Chondrocyte (in vitro differentiated cells): ENCODE results near the gene ZSWIM2. TPM values are rescaled to one million over a fixed set of nuclear protein-coding genes. Genes with fewer than 3 reads are reported as not detected.

Source experiments
- DNase-seq: peaks from one replicate; pipeline ENCODE4 v3.0.0; 2021; ENCODE audit warnings: mixed read lengths, low spot score
- H3K27ac Mint-ChIP-seq: one replicate; pipeline ENCODE4 v1.8.0; 2021; ENCODE audit warnings: mild to moderate bottlenecking, moderate library complexity, mixed read lengths; ENCODE audit not compliant: unreplicated experiment
- H3K27me3 Mint-ChIP-seq: 2 replicates; pipeline ENCODE4 v1.8.0; 2021; ENCODE audit warnings: low read depth, mixed read lengths
- H3K36me3 Mint-ChIP-seq: 2 replicates; pipeline ENCODE4 v1.8.0; 2021; ENCODE audit warnings: low read depth, mixed read lengths
- H3K4me1 Mint-ChIP-seq: 2 replicates; pipeline ENCODE4 v1.8.0; 2021; ENCODE audit warnings: low read depth, mild to moderate bottlenecking, mixed read lengths
- H3K4me3 Mint-ChIP-seq: one replicate; pipeline ENCODE4 v1.8.0; 2021; ENCODE audit warnings: mild to moderate bottlenecking, moderate library complexity, mixed read lengths; ENCODE audit not compliant: unreplicated experiment
- H3K9me3 Mint-ChIP-seq: 2 replicates; pipeline ENCODE4 v1.8.0; 2021; ENCODE audit warnings: low read depth, mixed read lengths
- CTCF ChIP-seq: fragments of 200-600 bp; sonication (generic); IDR thresholded peaks from 2 replicates; pipeline ENCODE4 v1.5.0; 2021; ENCODE audit warnings: antibody characterized with exemption, mild to moderate bottlenecking, moderate library complexity
- total RNA-seq: library from RNA; stranded (reverse); gene quantifications from 3 replicates; pipeline ENCODE4 v1.2.1, GENCODE V29; 2021

The ZSWIM2 gene
- total RNA-seq, 1 donor from 2014 or later = not detected

- peaks cover 39% of the 10 kb centered on the region for H3K9me3 Mint-ChIP-seq
- no peak overlapping the region for H3K27ac Mint-ChIP-seq
- no peaks in the 10 kb centered on the region for H3K27me3 Mint-ChIP-seq
- DNase-seq = no peak
- no peak for TF ChIP-seq CTCF
- peaks cover 19% of the 10 kb centered on the region for H3K4me1 Mint-ChIP-seq
- H3K36me3 Mint-ChIP-seq = peaks cover 5% of the 10 kb centered on the region
- H3K4me3 Mint-ChIP-seq = no peak overlapping the region
Measured at GRCh38 chr2:186881660-186882059, 32.7 kb upstream of the ZSWIM2 start.

- peaks cover 47% of the 10 kb centered on the region for H3K9me3 Mint-ChIP-seq
- no peak for TF ChIP-seq CTCF
- H3K36me3 Mint-ChIP-seq = peaks cover 7% of the 10 kb centered on the region
- H3K27me3 Mint-ChIP-seq = no peaks in the 10 kb centered on the region
- no peak for DNase-seq
- peaks cover 7% of the 10 kb centered on the region for H3K4me1 Mint-ChIP-seq
- H3K27ac Mint-ChIP-seq = no peak overlapping the region
- H3K4me3 Mint-ChIP-seq = no peak overlapping the region
Measured at GRCh38 chr2:186879312-186879711, 30.3 kb upstream of the ZSWIM2 start.

GRCh38 chr2:186874713-186875112, 25.7 kb upstream of the ZSWIM2 start:
- no peaks in the 10 kb centered on the region for H3K4me1 Mint-ChIP-seq
- H3K27me3 Mint-ChIP-seq = no peaks in the 10 kb centered on the region
- no peak overlapping the region for H3K27ac Mint-ChIP-seq
- TF ChIP-seq CTCF = no peak
- peaks cover 2% of the 10 kb centered on the region for H3K36me3 Mint-ChIP-seq
- no peak overlapping the region for H3K4me3 Mint-ChIP-seq
- peaks cover 27% of the 10 kb centered on the region for H3K9me3 Mint-ChIP-seq
- no peak for DNase-seq

GRCh38 chr2:186871881-186872280, 22.9 kb upstream of the ZSWIM2 start:
- no peak for DNase-seq
- Mint-ChIP-seq H3K9me3 (peaks cover 12% of the 10 kb centered on the region), H3K4me3 (no peak overlapping the region), H3K36me3 (peaks cover 2% of the 10 kb centered on the region), H3K27ac (no peak overlapping the region), H3K27me3 (no peaks in the 10 kb centered on the region), H3K4me1 (peaks cover 4% of the 10 kb centered on the region)
- no peak for TF ChIP-seq CTCF

GRCh38 chr2:186868344-186868743, 19.4 kb upstream of the ZSWIM2 start:
- peaks cover 2% of the 10 kb centered on the region for H3K9me3 Mint-ChIP-seq
- no peak overlapping the region for H3K4me3 Mint-ChIP-seq
- no peaks in the 10 kb centered on the region for H3K36me3 Mint-ChIP-seq
- DNase-seq = no peak
- no peaks in the 10 kb centered on the region for H3K27me3 Mint-ChIP-seq
- TF ChIP-seq CTCF = no peak
- no peak overlapping the region for H3K27ac Mint-ChIP-seq
- H3K4me1 Mint-ChIP-seq = peaks cover 4% of the 10 kb centered on the region
